HG02938 (cell line): ENCODE measurements around the gene ELAVL3.
"Not testable (repeated sequence)": the region's sequence is repeated elsewhere in the genome, so short reads cannot be mapped to it uniquely, and the experiment has no call there.

ENCODE experiments used
- ATAC-seq: cut with Tn5 transposase; IDR thresholded peaks from one replicate; pipeline ENCODE4 v1.9.1; 2021; ENCODE audit warnings: mild to moderate bottlenecking, moderate library complexity; ENCODE audit not compliant: unreplicated experiment

ELAVL3 gene

GRCh38 chr19:11461453-11461852, 19.4 kb downstream of the ELAVL3 start:
- no peak for ATAC-seq

- no peak for ATAC-seq
Measured at GRCh38 chr19:11460207-11460606, 20.6 kb downstream of the ELAVL3 start.

GRCh38 chr19:11458912-11459311, 21.9 kb downstream of the ELAVL3 start:
- not testable (repeated sequence) for ATAC-seq

- no peak for ATAC-seq
Measured at GRCh38 chr19:11458236-11458900, 22.5 kb downstream of the ELAVL3 start.

GRCh38 chr19:11457831-11458230, 23.0 kb downstream of the ELAVL3 start:
- no peak for ATAC-seq

GRCh38 chr19:11457115-11457514, 23.7 kb downstream of the ELAVL3 start:
- ATAC-seq: no peak

- ATAC-seq: no peak
Measured at GRCh38 chr19:11456659-11457058, 24.2 kb downstream of the ELAVL3 start.

GRCh38 chr19:11455233-11455554, 25.7 kb downstream of the ELAVL3 start:
- ATAC-seq: not testable (repeated sequence)

GRCh38 chr19:11453468-11454341, 27.1 kb downstream of the ELAVL3 start:
- no peak for ATAC-seq

GRCh38 chr19:11452620-11453310, 28.1 kb downstream of the ELAVL3 start:
- ATAC-seq: no peak

GRCh38 chr19:11451871-11452619, 28.8 kb downstream of the ELAVL3 start:
- no peak for ATAC-seq

GRCh38 chr19:11451327-11451870, 29.4 kb downstream of the ELAVL3 start:
- ATAC-seq: no peak

GRCh38 chr19:11450570-11451326, 30.1 kb downstream of the ELAVL3 start:
- ATAC-seq: no peak

GRCh38 chr19:11448923-11449554, 31.8 kb downstream of the ELAVL3 start:
- ATAC-seq: no peak

GRCh38 chr19:11448410-11448809, 32.4 kb downstream of the ELAVL3 start:
- ATAC-seq: no peak

GRCh38 chr19:11447347-11448262, 33.2 kb downstream of the ELAVL3 start:
- ATAC-seq: no peak

GRCh38 chr19:11446652-11447301, 34.1 kb downstream of the ELAVL3 start:
- no peak for ATAC-seq

- no peak for ATAC-seq
Measured at GRCh38 chr19:11446271-11446651, 34.6 kb downstream of the ELAVL3 start.
